COR-L47 (cell line): ENCODE measurements around the gene SLC6A1.

Source experiments
- DNase-seq: peaks from one replicate; lab custom pipeline; 2025; lab: John Stamatoyannopoulos, UW

SLC6A1 gene

DNA sequence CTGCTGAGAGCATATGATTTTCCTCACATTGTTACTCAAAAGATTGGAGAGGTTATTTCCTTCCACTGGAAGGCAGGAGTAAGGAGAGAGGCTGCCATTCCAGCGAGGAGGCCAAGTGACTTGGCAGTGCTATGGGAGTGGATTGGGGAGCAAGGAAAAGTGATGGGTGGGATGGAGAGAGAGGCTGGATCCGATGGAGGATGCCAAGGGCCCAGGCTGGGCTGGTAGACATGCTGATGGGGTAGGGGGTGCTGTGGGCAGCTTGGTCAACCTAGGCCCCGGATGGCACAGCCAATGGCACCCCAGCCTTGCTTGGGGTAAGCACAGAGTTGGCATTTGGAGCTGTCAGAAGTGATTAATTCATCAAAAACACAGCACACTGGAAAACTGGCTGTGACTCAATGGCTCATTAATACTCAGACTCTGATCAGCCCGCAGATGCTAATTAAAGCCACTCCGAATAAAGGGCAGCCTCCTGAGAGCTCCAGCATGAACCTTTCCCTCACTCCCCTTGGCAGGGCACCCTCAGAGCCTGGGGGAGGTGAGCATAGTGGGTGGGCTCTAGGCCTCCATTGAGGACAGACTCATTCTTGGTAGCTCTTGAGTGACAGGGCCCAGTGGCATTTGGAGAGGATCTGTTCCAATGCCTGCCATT, 22.1 kb upstream of the SLC6A1 start:
- no peak for DNase-seq

DNA sequence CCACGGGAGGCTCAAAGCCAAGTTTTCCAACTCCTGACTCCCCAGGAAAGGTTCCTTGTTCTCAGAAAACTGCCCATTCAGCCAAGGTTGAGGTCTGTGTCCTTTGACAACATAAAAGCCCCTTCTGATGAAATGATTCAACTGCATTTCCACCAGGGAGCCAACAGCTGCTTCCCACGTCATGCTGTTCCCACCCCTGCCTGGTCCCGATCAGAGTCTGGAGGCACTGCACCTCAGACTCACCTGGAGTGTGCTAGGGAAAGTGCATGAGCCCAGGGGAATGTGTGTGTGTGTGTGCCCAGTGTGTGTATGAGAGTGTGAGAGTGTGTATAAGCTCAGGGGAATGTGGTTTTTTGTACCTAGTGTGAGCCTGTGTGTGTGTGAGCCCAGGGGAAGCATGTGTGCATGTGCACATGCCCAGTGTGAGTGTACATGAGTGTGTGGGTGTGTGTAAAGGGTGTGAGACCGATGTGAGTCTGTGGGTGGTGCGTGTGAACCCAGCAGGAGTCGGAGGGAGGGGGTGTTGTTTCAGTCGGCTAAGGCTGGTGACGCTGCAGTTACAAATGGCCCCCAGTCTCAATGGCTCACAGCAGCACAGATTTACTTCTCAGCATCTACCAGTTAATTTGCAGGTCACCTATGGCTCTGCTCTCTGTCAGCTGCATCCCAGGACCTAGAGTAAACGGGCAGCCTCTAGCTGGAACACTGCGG, 20.3 kb upstream of the SLC6A1 start:
- no peak for DNase-seq

DNA sequence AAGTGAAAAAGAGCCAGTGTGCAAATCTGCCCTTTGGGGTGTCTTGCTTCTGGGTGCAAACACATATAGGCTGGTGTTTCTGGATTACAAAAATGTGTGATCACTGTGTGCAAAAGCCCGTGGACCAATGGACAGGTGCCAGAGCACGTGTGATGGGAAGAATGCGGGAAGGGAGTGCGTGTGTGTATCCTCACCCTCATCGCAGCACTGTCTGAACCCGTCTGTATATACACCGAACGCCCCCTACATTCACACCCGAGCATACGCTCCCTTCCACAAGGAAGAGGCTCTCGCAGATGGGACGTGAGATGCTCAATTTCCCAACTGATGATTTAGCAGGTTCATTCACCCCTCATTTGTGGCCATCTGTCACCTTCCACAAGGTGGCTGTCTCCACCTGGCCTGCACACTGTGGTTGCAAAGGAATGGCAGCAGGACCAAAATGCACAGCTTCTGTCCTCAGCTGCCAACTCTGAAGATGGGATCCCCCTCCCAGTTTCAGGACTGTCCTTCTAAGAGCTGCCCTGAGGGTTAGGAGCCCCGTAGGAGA, 19.4 kb upstream of the SLC6A1 start:
- no peak for DNase-seq

DNA sequence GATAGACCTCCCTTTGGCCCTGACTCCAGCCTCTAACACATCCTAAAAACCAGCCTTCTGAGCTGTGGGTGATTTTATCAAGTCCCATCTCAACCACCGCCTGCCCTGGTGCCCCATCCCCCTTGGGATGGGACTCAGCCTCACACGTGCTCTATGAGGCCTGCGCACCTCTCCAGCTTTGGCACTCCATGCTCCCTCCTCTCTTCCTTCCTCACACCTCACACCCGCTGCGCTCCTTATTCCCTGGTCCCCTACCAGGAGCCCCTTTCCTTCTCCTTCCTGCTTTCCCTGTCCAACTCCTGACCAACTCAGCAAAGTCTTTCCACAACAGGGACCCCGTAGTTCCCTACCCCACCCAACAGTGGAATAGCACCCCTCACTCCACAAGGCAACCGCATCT, 18.4 kb upstream of the SLC6A1 start:
- DNase-seq, result no peak

DNA sequence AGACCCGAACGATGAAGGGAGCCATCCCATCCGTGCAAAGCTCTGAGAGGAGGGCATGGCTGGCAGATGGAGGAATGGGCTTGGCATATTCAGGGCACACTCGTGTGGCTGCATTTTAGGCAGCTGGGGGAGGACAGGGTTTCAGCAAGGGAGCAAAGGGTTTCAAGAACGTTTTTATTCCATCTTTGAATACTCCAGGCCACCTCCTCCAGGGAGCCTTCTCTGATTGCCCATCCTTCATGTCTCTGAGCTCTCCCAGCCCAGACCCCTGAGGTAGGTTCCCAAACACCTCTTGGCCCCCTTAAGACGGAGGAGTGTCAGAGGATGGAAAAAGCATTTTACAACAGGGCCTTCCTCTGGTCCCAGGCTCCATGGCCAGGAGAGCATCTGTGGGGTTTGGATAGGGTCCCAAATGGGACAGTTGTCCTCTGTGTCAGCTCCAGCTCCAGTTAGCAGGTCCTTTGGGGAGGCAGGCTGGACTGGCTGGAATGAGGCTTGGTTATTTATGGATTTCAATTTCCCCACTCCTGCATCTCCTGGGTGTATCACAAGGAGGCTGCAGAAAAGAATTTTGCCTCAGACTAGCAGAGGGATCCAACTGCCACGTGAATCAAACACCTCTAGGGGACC, 17.7 kb upstream of the SLC6A1 start:
- no peak for DNase-seq

- no peak for DNase-seq
These were observed 16.8 kb upstream of the SLC6A1 start for GRCh38 chr3:10975695-10976234.

GRCh38 chr3:10976770-10977169, 15.8 kb upstream of the SLC6A1 start:
- no peak for DNase-seq

GRCh38 chr3:10977892-10978510, 14.5 kb upstream of the SLC6A1 start:
- no peak for DNase-seq

DNA sequence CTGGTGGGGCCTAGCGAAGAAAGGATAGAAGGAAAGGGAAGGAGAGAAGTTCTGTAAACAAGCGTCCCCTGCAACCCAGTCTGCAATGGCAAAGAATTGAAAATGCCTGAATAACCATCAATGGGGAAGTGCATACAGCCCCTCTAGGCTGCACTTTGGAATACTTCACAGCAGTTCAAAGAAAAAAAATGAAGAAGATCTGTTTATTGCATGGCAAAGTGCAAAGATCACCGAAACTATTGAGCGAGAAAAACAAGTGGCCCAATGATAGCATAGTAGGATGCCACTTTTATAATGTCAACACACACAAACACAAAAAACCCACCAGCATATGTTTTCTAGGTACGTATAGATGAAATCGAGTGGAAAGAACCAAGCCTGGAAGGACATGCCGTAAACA, 13.6 kb upstream of the SLC6A1 start:
- no peak for DNase-seq

DNA sequence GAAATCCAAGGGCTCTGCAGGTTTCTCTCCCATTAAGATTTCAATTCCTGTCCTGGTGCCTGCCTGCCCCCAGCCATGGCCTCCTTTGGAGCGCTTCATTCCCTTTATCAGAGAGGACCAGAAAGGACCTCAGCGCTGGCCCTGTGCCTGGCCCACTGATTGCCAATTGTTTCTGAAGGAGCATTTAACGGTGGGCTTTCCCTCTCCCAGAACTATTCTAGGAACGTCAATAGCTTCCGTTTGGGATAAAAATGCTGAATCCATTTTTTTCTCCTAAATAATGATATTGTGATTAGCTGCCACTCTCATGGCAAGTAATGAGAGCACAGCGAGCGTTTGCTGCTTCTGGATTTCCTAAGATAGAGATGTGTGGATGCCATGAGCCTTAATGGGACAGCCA, 12.2 kb upstream of the SLC6A1 start:
- no peak for DNase-seq

- no peak for DNase-seq
These were observed 11.5 kb upstream of the SLC6A1 start for GRCh38 chr3:10981031-10981430.

GRCh38 chr3:10981961-10982360, 10.6 kb upstream of the SLC6A1 start:
- DNase-seq, result no peak

DNA sequence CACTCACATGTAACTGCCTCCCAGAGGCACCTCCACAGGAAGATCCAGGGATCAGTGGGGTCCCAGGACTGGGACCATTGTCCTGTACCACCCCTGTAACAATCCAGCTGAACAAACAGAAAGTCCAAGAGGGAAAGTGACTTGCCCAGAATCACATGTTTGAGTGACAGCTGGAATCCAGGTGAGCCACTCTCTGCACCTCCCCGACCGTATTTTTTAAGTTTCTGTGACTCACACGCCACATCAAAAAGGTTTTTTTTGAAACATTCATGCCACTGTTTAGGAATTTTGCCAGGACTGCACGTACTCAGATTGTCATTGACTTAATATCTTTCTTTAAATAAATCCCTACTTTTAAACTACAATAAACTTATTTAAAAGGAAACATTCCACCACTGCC, 9.8 kb upstream of the SLC6A1 start:
- DNase-seq, result no peak

DNA sequence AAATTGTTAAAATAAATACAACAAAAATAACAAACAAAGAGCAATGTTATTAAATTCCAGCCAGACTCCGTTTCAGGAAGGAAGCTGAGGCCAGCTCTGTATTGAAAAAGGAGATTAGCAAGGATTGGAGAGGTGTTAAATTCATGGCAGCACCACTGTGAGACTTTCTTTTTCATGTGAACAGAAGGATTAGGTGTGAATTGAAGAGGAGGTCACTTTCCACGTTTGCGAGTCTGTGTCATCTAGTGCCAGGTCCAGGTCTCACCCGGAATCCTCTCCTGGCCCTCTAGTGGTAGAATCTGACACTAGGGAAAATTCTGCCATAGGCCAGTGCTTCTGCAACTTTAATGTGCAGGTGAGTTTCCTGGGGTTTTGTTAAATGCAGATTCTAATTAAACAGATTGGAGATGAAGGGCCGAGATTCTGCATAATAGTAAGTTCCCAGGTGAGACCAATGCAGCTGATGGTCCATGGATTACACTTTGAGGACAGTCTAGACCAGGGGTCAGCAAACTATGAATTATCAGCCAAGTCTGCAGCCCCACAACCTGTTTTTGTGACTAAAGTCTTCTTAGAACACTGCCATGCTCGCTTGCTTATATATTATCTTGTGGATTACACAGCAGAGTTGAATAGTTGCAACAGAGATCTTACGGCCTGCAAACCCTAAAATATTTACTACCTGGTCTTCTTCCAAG, 9.2 kb upstream of the SLC6A1 start:
- peak; percentile 15 for DNase-seq

- DNase-seq, result no peak
These were observed 8.1 kb upstream of the SLC6A1 start for GRCh38 chr3:10984371-10984896.

DNA sequence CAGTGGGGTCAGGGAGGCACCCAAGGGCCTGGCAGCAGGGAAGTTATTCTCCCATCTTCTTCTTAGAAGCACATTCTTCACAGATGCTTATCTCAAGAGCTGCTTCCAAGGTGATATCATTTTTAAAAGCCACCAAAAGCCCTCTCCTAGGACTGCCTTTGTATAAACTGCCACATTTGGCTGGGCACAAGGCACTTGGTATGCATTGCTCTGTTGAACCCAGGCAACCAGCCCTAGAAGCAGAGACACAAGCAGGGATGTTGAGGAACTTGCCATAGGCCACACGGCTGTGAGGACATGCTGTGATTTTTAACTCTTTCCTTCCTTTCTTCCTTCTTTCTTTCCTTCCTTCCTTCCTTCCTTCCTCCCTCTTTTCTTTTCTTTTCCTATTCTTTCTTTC, 7.4 kb upstream of the SLC6A1 start:
- DNase-seq, result no peak

DNA sequence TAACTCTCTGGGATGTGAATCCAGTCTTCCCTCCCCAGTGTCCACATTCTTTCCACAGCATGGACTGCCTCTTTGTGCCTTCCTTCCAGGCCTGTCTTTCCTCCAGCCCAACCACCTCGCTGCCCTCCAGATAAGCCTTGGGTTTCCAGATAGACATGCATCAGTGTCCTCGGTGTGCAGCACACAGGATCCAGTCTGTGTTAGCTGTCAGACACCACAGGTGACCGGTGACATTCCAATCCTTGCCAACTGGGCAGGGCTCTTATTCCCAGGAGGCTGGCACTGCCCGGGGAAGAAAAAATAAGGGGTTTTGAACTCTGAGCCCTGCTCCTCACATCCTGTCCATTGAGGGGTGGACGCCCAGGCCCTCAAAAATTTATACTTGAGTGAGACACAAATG, 6.0 kb upstream of the SLC6A1 start:
- DNase-seq, result no peak

GRCh38 chr3:10988001-10988665, 4.4 kb upstream of the SLC6A1 start:
- DNase-seq, result no peak

- DNase-seq, result no peak
These were observed 3.5 kb upstream of the SLC6A1 start for GRCh38 chr3:10988991-10989484.

DNA sequence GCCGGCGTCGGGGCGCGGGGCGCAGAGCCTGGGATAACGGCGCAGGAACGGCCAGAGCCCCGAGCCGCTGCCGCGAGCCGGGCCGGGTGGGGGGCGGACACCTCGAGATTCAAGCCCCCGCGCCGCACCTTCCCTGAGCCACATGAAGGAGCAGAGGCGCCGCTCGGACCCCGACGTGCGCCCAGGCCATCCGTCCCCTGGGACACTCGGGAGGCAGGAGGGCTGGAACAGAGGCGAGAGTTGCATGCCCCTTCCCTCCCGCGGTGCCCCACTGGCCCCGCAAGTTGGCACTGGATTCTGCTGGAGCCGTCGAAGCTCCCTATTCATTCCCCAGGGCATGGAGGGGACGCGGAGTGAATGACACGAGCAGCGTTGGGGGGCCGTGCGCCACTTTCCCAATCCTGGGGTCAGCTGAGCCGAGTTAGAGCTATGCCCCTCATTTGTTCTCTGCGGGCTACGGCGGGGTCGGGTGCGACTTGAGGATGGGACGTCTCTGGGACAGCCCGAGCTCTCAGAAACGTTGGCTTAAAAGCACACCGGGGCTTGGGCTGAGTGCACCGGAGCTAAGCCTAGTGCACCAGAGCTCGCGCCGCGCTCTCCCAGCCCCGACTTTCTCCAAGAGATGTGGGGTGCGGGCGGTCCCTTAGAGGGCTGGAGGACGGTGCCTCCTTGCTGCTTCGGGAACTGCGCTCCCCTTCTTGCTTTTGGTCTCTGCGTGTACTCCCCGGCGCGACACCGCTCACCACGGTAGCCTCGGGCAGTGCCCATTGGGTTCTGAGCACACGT, 588 bp downstream of the SLC6A1 start:
- DNase-seq, result no peak
